H54 (cell line): ENCODE measurements around the gene SLC6A16.
"Not testable (repeated sequence)": the region's sequence is repeated elsewhere in the genome, so short reads cannot be mapped to it uniquely, and the experiment has no call there.

Source experiments
- DNase-seq: peaks from one replicate; pipeline ENCODE4 v3.0.0; 2011; ENCODE audit warnings: low spot score, mixed read lengths; ENCODE audit not compliant: insufficient read length
- FAIRE-seq: peaks from 3 replicates; lab custom pipeline; 2011; peaks lifted over from hg19 to GRCh38; lab: Jason Lieb, UNC
- POLR2A ChIP-seq: IDR thresholded peaks from 2 replicates; pipeline ENCODE4 v1.6.1; 2011; ENCODE audit warnings: low read depth, mild to moderate bottlenecking, low read length

SLC6A16 gene

DNA sequence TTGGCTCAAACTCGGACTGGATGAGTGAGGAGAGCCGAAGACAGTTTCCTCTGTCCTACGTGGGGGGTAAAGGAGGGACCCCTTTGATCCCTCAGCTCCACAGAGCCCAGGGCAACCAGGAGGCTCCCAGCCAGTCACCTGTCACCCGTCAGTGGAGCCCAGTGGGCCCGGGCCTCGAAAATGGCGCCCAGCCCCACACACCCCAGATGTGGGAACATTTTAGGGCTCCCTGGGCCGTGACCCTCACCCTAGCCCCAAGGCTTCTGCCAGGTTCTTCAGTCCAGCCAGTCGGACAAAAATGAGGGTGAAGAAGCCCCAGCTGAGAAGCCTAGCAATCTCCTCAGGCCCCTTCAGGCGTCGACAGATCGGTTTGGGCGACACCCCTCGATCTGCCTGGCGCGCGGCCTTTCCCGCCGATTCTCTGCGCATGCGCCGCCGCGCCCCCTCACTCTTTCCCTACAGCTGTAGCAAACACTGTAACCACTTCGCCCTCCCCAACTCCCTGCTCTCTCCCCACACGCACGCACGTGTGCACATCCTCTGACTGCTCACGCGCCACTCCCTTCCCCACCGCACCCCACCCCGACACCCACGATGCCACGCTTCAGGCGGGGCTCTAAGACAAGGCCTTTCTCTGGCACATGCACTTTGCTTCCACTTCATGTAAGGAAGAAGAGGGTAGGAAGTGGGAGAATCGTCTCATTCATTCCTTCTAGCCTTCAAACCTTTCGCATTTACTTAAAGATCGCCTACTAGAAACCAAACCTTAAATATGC is at the start of gene SLC6A16:
TSS of gene SLC6A16 (minus strand) at position 391 of the 776 bp plus-strand sequence. CDS start 13,844 bp downstream, outside the sequence.
- FAIRE-seq (no peak), DNase-seq (no peak)
- no peak for TF ChIP-seq POLR2A

DNA sequence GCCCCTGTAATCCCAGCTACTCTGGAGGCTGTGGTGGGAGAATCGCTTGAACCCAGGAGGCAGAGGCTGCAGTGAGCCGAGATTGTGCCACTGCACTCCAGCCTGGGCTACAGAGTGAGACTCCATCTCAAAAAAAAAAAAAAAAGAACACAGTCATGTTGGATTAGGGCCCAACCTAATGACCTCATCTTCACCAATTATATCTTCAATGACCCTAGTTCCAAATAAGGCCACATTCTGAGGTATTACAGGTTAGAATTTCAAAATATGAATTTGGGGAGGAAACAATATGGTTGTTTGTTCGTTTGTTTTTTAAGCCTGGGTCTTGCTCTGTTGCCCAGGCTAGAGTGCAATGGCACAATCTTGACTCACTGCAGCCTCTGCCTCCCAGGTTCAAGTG is 48.2 kb upstream of the SLC6A16 start:
- DNase-seq, FAIRE-seq: not testable (repeated sequence)

GRCh38 chr19:49371184-49371583 is 46.2 kb upstream of the SLC6A16 start:
- TF ChIP-seq POLR2A, result no peak
- no peak for DNase-seq
- FAIRE-seq, result no peak

DNA sequence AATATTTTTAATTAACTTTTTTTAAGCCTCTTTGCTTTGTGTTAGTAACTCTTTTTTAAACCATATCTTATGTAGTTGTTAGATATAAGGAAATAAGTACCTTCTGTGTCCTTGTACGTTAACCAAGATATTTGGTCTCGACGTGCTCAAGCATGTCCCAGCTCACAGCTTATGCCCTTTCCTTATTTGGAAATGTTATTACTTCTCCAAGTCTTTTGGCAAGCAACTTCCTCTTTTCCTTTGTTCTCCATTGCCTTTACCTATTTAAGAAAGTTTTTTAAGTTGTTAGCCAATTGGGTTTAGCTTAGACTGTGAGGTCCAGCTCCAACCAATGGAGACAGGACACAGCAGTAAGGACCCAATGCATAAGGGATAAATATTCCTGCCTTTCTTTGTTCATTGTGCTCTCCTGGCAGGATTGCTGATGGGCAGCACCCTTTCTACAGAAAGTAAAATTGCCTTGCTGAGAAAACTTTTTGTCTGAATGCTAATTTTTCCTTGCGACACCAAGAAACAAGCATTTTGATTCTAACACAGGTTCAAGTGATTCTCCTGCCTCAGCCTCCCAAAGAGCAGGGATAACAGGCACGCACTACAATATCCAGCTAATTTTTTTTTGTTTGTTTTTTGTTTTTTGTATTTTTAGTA is 43.8 kb upstream of the SLC6A16 start:
- TF ChIP-seq POLR2A, result no peak
- FAIRE-seq (no peak), DNase-seq (no peak)

GRCh38 chr19:49366110-49366509 is 41.1 kb upstream of the SLC6A16 start:
- FAIRE-seq (no peak), DNase-seq (no peak)

DNA sequence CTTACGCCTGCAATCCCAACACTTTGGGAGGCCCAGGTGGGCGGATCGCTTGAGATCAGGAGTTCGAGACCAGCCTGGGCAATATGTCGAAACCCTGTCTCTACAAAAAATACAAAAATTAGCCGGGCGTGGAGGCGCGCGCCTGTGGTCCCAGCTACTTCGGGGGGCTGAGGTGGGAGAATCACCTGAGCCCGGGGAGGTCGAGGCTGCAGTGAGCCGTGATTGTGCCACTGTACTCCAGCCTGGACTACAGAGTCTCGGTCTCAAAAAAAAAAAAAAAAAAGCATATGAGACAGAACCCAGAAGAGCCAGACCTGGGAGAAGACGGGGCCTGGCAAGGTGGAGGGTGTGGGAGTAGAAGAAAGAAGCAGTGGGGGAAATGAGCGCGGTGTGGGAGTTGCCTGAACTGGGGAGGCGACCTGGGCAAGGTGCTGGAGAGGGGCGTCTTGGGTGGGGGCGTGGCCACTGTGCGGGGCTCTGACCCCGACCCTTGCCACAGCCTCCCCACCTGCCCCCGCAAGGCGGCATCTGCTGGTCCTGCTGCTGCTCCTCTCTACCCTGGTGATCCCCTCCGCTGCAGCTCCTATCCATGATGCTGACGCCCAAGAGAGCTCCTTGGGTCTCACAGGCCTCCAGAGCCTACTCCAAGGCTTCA is 39.2 kb upstream of the SLC6A16 start:
- TF ChIP-seq POLR2A, result no peak
- DNase-seq (no peak), FAIRE-seq (no peak)

More at GRCh38 chr19:49366110-49366509, 41.1 kb upstream of the SLC6A16 start:
- no peak for TF ChIP-seq POLR2A

GRCh38 chr19:49363268-49364082 is 38.5 kb upstream of the SLC6A16 start, which contains the start of gene DKKL1:
Gene DKKL1 (plus strand): TSS chr19:49363877. CDS start chr19:49363999, 122 bp downstream.
- no peak for TF ChIP-seq POLR2A
- DNase-seq, result peak; percentile 96
- peak; percentile 94 for FAIRE-seq

- peak; percentile 39 for DNase-seq
- no peak for FAIRE-seq
- no peak for TF ChIP-seq POLR2A
These were observed 37.9 kb upstream of the SLC6A16 start for GRCh38 chr19:49362929-49363267.

DNA sequence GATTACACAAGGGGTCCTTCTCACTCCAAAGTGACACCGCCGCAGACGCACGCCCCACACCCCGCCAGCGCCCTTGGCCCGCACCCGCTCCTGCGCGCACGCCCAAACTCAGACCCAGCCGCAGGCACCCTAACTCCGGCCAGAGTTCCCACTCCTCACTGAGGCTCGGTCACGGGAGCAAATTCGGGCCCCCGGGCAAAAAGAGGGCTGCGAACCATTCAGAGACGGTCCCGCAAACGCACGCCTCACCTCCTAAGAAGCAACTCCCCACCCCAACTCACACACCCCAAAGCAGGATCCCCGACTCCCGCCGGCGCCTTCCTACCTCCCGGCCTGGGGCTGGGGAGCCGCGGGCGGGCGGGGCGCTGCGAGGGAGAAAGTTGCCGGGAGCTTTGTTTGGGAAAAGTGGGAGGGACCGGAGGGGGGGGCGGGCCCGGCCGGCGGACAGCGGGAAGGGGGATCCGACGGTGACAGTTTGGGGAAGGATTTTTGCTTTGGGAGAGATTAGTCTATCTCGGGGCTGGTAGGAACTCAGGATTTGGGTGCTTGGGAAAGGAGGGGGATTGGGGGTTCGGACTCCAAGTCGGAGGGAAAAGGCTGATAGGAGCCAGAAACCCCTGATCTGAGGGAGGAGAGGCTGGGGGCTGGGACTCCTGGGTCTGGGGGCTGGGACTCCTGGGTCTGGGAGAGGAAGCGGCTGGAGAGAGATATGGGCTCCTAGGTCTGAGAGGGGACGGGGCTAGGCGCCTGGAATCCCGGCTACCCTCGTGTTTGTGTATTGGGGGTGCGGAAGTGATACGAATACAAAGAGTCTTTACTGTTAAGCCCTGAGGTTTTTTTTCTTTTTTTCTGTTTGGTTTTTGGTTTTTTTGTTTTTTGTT is 37.3 kb upstream of the SLC6A16 start, which contains the start of gene TEAD2:
TSS of gene TEAD2 (minus strand) at position 369 of the 881 bp plus-strand sequence. CDS start 2,341 bp downstream, outside the sequence.
- FAIRE-seq (no peak), DNase-seq (peak; percentile 75)
- TF ChIP-seq POLR2A, result peak; percentile 21; the same call in 1 of the 2 replicates

GRCh38 chr19:49361438-49362047 is 36.6 kb upstream of the SLC6A16 start:
- no peak for TF ChIP-seq POLR2A
- FAIRE-seq (no peak), DNase-seq (peak; percentile 73)

DNA sequence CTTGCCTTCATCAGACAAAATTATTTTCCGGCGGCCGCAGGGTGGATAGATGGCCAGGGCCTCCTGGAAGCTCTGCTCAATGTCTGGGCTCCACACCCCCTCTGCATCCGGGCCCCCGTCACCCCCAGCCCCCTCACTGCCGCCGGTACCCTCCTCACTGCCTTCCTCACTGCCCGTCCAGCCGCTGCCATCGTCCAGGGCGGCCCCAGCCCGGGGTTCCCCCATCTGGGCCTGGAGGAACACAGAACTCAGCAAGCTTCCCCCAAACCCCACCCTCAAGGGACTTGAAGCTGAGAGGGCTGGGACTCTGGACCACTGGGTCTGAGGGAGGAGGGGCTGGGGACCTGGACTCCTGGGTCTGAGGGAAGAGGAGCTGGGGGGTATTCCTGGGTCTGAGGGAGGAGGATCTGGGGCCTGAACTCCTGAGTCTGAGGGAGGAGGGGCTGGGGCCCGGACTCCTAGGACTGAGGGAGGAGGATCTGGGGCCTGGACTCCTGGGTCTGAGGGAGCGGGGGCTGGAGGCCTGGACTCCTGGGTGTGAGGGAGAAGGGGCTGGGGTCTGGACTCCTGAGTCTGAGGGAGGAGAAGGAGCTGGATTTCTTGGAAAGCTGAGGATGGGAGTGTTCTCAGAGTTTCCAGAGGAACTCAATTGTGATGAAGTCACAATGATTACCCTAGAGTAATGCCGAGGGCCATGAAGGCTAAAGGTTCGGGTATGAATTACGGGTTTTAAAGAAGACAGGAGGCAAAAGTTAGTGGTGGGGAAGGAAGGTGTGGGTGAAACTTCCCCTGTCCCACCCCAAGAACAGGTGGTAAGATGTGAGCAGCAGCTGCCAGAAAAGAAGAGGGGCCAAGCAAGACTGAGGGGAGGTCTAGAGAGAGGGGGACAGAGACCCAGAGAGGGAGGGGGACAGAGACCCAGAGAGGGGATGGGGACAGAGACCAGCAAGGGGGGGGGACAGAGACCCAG is 35.1 kb upstream of the SLC6A16 start:
- FAIRE-seq (no peak), DNase-seq (no peak)
- no peak for TF ChIP-seq POLR2A
